ENCODE results near the gene PRKAR1B.

The PRKAR1B gene

DNA sequence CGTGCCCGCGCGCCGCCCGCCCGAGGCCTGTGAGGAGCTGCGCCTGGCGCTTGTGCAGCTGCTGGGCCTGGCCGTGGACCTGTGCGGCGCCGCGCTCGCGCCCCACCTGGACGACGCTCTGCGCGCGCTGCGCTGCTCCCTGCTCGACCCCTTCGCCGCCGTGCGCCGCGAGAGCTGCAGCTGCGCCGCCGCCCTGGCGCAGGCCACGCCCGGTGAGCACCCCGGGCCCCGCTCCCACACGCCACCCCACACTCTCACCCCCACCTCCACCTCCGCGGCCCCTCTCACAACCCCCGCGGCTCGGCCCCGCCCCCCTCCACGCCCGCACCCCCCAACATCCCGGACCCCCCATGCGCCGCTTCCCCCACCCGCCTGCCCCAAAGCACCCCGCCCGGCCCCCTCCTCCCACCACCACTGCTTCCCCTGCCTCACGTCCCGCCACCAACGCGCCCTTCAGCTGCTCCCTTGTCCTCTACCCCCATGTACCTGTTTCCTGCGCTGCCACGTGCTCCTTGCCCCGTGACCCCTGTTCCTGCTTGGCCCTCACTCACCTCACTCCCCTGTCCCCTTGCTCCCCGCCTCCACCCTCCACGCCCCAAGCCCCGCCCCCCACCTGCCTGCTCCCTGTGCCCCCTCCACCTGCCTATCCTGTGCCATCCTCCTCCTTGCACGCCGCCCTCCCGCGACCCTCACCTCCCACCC is at the start of gene PRKAR1B:
Gene PRKAR1B (minus strand): TSS at position 178 of the 702 bp plus-strand sequence. CDS start 15,776 bp downstream, outside the sequence.
- DNase-seq (ENCODE audit: low read depth): no peak

- DNase-seq (ENCODE audit: low read depth): no peak
These were observed 49.3 kb upstream of the PRKAR1B start for GRCh38 chr7:776381-776780.

DNA sequence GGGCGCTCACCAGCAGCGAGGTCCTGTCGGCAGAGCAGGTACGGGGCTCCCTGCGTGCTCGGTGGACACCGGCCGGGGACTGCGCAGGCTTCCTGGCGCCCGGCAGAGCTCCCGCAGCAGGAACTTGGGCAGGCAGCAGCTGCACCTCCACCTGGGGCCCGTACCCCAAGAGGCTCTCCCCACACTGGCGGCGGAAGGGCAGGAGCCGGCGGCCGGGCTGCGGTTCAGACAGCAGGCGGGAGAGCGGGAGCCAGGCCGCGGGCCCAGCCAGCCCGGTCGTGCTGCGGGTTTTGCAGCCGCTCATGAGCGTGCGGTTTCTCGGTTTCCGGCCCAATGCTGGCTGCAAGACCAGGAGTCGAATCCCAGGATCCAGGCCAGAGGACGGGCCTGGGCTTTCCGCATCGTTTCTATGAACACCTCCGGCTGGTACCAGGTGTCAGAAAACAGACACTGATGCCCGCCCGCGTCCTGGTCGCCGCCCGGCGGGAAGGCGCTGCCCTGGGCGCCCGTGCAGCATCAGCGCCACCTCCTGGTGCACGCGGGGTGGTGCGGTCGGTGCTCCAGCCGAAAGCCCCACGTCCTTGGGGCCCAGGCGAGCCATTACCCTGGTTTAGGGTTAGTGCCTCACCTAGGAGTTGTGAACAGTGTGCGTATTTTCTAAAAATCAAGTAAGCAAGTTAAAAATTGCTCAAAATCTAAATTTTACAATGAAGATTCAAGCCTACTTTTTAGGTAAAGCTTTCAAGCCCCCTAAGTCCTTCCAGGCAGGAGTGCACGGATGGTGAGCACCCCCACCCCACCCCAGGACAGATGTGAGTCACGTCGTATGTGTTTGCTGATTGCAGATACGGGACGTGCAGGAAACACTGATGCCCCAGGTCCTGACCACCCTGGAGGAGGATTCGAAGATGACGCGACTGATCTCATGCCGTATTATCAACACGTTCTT is 47.4 kb upstream of the PRKAR1B start:
- DNase-seq (ENCODE audit: low read depth): peak; percentile 56

DNA sequence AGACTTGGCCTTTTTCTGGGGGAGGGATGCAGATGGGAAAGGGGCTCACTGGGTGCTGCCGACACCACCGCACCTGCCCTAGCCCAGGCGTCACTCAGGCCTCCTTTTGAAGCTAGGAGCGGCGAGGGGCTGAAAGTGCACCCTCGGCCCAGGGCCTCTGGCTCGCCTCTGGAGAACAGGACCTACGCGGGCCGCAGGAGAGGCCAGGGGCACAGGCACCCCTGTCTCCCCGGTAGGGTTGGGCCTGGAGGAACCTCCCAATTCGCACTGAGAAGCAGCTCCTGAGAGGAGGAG is 46.5 kb upstream of the PRKAR1B start:
- DNase-seq (ENCODE audit: low read depth): no peak

DNA sequence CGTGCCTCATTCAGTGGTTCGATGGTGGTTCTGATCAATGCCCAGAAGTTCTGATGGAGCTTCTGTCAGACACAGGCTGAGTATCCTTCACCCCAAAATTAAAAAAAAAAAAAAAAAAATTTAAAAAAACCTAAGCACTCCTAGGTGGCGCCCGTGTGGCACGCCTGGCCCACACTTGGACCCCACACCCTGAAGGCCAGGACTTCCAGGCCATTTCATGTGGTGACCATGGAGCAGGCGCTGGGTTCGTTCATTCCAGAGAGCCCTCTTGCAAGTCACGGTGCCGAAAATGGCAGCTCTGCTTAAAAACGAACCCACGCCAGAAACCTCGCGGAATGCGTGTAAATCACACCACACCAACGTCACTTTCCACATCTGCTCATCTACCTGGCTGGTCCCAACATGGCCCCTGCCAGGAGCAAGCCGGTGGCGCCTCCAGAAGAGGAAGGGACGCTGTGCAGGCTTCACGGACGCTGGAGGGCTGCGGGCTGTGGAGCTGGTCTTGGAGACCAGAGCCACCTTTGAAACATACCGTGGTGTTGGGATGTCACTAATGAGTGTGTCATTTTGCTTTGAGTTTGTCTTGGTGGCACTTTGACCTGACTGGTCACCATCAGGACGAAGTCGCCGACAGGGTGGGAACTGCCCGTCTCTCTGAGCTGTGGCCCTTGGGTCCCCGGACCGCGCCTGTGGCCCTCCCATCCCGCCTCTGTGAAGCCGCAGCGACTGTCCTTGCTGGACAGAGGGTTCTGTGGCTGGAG is 46.0 kb upstream of the PRKAR1B start:
- DNase-seq (ENCODE audit: low read depth): no peak

DNA sequence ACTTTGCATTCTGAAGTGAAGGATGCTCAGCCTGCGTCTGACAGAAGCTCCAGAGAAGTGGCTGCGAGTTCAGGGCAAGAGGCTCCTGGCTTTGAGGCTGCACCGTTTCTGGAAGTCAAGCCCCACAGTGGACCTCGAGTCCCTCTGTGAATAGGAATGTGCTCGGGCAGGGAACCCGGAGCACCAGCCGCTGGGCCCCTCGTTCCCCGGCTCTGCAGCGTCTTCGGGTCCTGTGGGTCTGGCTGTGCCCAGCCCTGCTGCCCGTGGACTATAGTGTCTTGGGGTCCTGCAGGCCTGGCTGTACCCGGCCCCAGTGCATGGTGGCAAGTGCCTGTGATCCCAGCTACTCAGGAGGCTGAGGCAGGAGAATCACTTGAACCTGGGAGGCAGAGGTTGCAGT is 45.3 kb upstream of the PRKAR1B start:
- no peak for DNase-seq (ENCODE audit: low read depth)

DNA sequence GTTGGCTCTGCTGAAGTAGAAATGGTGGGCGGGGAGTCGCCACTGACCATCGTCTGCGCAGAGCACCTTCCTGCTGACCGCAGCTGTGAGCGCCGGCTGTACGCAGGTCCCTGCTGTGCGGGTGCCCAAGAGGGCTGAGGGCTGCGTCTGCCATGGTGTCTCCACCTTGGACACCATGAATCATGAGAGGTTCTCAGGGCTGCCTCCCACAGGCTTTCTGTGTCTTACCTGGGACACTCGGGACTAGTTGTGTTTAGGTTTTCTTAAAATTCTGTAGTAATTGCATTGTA is 44.9 kb upstream of the PRKAR1B start:
- DNase-seq (ENCODE audit: low read depth): no peak

DNA sequence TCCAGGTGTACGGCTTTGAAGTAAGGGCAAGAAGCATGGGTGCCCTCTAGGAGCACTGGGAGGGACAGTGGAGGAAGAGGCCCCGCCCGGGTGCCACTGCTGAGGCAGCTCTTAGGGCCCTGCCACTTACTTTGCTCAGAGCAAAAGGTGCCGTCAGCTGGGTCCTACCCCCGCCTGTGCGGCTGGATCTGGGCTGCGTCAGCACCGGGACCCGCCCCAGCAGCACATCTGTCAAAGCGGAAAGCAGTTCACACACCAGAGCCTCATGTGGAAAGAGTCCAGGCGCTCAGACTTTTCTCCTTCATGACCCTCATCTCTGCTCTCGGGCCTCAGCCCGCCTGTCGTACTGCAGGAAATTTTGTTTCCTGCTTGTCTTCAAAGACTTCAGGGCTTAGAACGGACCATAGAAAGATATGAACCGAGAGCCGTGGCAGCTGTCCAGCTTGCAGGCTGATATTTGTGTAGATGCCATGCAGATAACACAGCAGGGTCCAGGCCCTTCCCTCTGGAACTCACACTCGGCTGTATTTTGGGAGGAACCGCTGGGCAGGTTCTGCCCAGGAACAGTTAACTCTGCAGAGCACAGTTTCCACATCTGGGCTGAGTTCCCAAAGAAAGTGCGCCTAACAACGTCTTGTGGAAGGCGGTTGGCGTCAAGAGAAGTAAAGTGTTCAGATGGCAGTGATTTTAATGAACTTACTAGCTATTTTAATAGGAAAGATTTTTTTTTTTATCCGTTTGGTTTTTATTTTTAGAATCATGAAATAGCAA is 44.3 kb upstream of the PRKAR1B start:
- DNase-seq (ENCODE audit: low read depth): no peak

DNA sequence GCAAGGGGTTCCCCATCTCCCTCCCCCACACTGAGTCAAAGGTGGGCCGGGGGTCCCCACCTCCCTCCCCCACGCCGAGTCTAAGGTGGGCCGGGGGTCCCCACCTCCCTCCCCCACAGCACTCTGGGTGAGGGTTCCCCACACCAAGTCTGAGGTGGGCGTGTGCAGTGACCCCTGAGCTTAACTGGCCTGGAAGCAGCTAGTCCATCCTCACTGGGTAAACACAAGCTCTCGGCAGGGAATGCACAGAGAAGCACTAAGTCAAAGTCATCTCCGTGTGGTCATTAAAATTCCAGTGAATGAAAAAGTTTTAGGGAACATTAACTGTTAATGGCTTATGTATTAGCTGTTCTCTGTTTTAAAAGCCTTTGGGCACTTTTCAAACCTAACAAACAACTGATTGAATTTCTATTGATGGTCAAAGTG is 43.7 kb upstream of the PRKAR1B start:
- DNase-seq (ENCODE audit: low read depth): no peak

GRCh38 chr7:770336-770735 is 43.3 kb upstream of the PRKAR1B start:
- no peak for DNase-seq (ENCODE audit: low read depth)

DNA sequence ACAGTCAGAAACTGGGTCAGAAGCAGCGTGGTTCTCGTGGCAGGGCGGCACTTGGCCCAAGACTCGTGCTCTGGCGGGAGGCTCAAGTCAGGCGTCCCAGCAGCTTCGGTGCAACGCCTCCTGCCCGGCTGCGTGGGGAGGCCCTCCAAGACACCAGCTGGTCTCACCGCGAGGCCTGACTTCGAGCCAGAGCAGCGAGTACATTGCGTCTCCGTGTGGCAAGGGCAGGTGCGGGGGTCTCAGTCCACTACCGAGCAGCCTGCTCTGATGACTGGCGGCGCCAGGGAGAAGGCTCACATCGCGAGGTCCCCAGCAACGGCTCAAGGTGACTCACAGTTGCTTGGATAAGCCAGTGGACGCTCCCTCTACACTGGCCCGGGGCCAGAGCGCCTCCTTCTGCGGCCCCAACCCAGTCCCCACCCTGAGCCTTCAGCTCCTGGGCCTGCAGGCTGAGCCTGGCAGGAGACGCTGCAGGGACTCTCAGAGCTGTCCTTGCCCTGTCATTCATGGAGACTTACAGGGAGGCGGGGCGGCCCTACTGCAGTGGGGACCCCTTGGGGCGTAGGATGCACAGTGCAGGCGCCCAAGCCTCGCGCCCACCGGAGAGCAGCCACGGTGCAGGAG is 41.9 kb upstream of the PRKAR1B start:
- no peak for DNase-seq (ENCODE audit: low read depth)

DNA sequence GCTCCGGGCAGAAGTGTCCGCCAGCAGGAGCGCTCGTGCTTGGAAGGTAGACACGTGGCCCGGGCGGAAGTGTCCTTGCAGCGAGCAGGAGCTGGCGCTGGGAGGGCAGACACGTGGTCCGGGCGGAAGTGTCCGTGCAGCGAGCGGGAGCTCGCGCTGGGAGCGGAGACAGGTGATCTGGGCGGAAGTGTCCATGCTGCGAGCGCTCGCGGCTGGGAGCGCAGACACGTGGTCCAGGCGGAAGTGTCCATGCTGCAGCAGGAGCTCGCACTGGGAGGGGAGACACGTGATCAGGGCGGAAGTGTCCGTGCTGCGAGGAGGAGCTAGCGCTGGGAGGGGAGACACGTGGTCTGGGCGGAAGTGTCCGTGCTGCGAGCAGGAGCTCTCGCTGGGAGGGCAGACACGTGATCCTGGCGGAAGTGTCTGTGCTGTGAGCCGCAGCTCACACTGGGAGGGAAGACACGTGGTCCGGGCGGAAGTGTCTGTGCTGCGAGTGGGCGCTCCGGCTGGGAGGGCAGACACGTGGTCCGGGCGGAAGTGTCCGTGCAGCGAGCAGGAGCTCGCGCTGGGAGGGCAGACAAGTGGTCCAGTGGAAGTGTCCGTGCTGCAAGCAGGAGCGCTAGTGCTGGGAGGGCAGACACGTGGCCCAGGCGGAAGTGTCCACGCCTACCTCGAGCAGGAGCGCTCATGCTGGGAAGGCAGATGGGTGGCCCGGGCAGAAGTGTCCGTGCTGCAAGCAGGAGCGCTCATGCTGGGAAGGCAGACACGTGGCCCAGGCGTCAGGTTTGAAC is 41.1 kb upstream of the PRKAR1B start:
- no peak for DNase-seq (ENCODE audit: low read depth)

- DNase-seq (ENCODE audit: low read depth): no peak
These were observed 40.5 kb upstream of the PRKAR1B start for GRCh38 chr7:767580-767940.

- DNase-seq (ENCODE audit: low read depth): no peak
These were observed 38.3 kb upstream of the PRKAR1B start for GRCh38 chr7:765383-765782.

- DNase-seq (ENCODE audit: low read depth): no peak
These were observed 36.7 kb upstream of the PRKAR1B start for GRCh38 chr7:763762-764161.

GRCh38 chr7:762885-763284 is 35.8 kb upstream of the PRKAR1B start:
- DNase-seq (ENCODE audit: low read depth): no peak

DNA sequence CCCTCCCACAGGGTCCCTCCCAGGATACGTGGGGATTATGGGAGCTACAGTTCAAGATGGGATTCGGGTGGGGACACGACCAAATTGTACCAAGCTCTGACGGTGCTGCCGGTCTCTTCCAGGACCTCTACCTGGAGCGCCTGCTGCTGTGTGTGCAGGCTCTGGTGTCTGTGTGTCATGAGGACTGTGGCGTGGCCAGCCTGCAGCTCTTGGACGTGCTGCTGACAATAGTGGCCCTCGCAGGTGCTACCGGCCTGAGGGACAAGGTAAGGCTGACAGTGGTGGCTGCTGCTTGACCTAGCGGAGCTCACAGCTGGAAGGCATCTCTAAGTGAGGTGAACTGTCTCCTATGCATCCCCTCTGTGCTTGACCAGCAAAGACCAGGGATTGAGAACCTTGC is 34.5 kb upstream of the PRKAR1B start:
- DNase-seq (ENCODE audit: low read depth): no peak

DNA sequence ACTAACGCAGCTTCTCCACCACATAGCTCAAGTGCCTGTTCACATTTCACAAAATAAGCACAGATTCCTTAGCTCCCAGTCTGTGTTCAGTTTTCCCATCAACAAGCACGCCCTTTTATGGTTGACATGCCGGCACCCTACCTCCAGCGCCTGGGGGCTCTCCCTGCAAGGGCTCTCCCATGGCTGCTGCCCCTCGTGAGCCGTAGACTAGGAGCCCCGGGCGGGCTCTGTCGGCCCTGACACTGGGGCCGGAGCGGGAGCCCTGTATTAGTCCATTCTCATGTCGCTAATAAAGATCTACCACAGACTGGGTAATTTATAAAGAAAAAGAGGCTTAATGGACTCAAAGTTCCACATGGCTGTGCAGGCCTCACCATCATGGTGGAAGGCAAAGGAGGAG is 34.0 kb upstream of the PRKAR1B start:
- DNase-seq (ENCODE audit: low read depth): no peak

DNA sequence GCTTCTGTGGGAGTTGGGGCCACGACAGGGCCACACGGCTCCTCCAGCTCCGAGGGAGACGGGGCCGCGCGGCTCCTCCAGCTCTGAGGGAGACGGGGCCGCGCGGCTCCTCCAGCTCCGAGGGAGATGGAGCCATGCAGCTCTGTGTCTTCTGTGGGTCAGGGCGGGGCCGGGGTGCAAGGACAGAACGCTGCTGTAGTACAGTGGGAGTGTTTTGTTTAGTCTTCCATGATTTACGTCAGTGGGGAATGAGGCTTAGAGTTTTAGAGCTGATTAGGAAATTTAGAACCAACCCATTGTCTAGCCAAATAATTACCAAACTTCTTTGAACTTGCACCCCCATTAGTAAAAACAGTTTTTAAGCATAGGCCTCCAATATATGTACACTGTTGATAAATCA is 32.9 kb upstream of the PRKAR1B start:
- DNase-seq (ENCODE audit: low read depth): no peak

- DNase-seq (ENCODE audit: low read depth): no peak
These were observed 32.5 kb upstream of the PRKAR1B start for GRCh38 chr7:759569-759968.

- DNase-seq (ENCODE audit: low read depth): no peak
These were observed 30.7 kb upstream of the PRKAR1B start for GRCh38 chr7:757741-758163.
